B cell (primary cell): ENCODE data around the gene ZNHIT1.

Source experiments
- CTCF ChIP-seq: fragments of 200-600 bp; IDR thresholded peaks from one replicate; pipeline ENCODE4 v1.8.0; 2022; ENCODE audit warnings: antibody characterized with exemption, mild to moderate bottlenecking
- EZH2 ChIP-seq: IDR thresholded peaks from 2 replicates; pipeline ENCODE4 v1.6.1; 2012; ENCODE audit warnings: borderline replicate concordance, low read depth, mild to moderate bottlenecking, moderate library complexity, low read length; ENCODE audit not compliant: insufficient read depth, poor library complexity, severe bottlenecking

GRCh38 chr7:101245147-101245668 is 27.2 kb downstream of the ZNHIT1 start:
- no peak for TF ChIP-seq CTCF
- TF ChIP-seq EZH2, result no peak
